ENCODE data around the gene VTN. TPM values are rescaled to one million over a fixed set of nuclear protein-coding genes. Genes with fewer than 3 reads are reported as not detected.

Gene VTN
- total RNA-seq, 1 donor from 2014 or later, result 2.7 TPM

DNA sequence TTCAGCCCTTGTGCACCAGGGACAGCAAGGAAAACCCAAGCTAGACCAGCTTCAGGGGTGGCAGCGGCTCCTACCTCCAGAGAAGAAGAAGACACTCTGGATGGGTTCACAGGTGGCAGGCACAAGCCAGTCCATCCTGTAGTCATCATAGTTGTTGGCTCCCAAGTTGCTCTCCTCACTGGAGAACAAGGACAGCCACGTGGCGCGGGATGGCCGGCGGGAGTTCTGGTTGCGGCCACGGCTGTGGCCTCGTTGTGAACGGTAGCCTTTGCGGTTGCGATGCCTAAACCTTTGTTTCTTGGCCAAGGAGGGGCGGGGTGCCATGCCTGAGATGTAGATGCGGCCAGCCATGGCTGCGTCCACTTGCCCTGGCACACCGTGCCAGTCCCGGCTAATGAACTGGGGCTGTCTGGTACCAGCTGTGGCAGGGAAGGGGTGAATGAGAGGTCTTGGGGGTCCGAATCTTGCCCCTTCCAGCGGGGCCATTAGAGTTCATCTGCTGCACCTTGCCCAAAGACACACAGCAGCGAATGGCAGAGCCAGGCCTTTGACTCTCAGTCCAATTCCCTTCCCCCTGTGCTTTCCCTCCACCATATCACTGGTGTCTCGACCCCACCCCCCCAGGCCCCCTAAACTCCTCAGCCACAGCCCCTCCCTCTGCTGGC lies 2.3 kb downstream of the VTN start:
- peaks cover under 1% of the 10 kb centered on the region for H3K79me2 ChIP-seq (ENCODE audit: insufficient read depth, low read length)
- peaks cover 16% of the 10 kb centered on the region for H3K4me1 ChIP-seq (ENCODE audit: insufficient read depth, low read length)
- no peak overlapping the region for H3K9ac ChIP-seq (ENCODE audit: low read length)
- H3K4me3 ChIP-seq (ENCODE audit: insufficient read depth, low read depth, low read length), result no peak overlapping the region
- H3K9me3 ChIP-seq (ENCODE audit: insufficient read depth, low read depth, low read length), result no peaks in the 10 kb centered on the region
- peaks cover 6% of the 10 kb centered on the region for H4K20me1 ChIP-seq (ENCODE audit: insufficient read depth, low read length)
- Mint-ChIP-seq H3K27ac (ENCODE audit: unreplicated experiment) (no peak overlapping the region), H3K4me1 (ENCODE audit: low read depth, unreplicated experiment) (peaks cover 11% of the 10 kb centered on the region), H3K4me3 (ENCODE audit: unreplicated experiment) (no peak overlapping the region), H3K36me3 (ENCODE audit: low read depth, unreplicated experiment) (peaks cover 3% of the 10 kb centered on the region), H3K27me3 (ENCODE audit: low read depth, unreplicated experiment) (no peaks in the 10 kb centered on the region), H3K9me3 (ENCODE audit: unreplicated experiment) (no peaks in the 10 kb centered on the region)
- H3K36me3 ChIP-seq (ENCODE audit: insufficient read depth, low read length), result peaks cover under 1% of the 10 kb centered on the region
- TF ChIP-seq EZH2 (IDR thresholded peaks at IDR 0.05; ENCODE audit: insufficient read depth, low read length), result no peak
- TF ChIP-seq, protein P1, sequence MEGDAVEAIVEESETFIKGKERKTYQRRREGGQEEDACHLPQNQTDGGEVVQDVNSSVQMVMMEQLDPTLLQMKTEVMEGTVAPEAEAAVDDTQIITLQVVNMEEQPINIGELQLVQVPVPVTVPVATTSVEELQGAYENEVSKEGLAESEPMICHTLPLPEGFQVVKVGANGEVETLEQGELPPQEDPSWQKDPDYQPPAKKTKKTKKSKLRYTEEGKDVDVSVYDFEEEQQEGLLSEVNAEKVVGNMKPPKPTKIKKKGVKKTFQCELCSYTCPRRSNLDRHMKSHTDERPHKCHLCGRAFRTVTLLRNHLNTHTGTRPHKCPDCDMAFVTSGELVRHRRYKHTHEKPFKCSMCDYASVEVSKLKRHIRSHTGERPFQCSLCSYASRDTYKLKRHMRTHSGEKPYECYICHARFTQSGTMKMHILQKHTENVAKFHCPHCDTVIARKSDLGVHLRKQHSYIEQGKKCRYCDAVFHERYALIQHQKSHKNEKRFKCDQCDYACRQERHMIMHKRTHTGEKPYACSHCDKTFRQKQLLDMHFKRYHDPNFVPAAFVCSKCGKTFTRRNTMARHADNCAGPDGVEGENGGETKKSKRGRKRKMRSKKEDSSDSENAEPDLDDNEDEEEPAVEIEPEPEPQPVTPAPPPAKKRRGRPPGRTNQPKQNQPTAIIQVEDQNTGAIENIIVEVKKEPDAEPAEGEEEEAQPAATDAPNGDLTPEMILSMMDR (IDR thresholded peaks at IDR 0.05; ENCODE audit: insufficient read depth, low read depth, low read length), result no peak
- H3K4me2 ChIP-seq (ENCODE audit: low read length), result no peak overlapping the region
- H3K27me3 ChIP-seq (ENCODE audit: insufficient read depth, low read length), result no peaks in the 10 kb centered on the region
- no peak overlapping the region for H2AFZ ChIP-seq (ENCODE audit: low read depth, low read length)
- no peak for FAIRE-seq
- no peak overlapping the region for H3K27ac ChIP-seq (ENCODE audit: low read depth, low read length)
- no peak for DNase-seq (ENCODE audit: low read depth)

DNA sequence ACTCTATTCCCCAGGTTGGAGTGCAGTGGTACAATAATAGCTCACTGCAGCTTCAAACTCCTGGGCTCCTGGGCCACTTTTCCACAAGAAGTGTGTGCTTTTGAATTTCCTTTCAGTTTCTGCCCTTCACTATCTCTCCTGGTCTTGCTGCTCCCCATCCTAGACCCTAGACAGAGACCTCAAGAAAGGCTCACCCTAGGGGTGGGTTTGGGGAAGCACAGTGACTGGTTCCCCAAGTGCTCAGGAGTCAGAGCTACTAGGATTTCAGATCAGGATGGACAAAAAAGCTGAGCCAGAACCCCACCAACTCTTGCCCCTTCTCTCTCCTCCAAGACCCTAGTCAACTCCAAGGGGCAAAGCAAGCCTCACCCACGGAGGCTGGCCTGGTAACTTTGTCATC lies 3.5 kb downstream of the VTN start:
- peaks cover 8% of the 10 kb centered on the region for H3K4me1 ChIP-seq (ENCODE audit: insufficient read depth, low read length)
- peaks cover 10% of the 10 kb centered on the region for H3K4me1 Mint-ChIP-seq (ENCODE audit: low read depth, unreplicated experiment)
- H2AFZ ChIP-seq (ENCODE audit: low read depth, low read length), result no peak overlapping the region
- no peak for DNase-seq (ENCODE audit: low read depth)
- no peak overlapping the region for H3K4me3 Mint-ChIP-seq (ENCODE audit: unreplicated experiment)
- no peak overlapping the region for H3K27ac Mint-ChIP-seq (ENCODE audit: unreplicated experiment)
- TF ChIP-seq, protein P1 (IDR thresholded peaks at IDR 0.05; ENCODE audit: insufficient read depth, low read depth, low read length), result no peak
- no peak for TF ChIP-seq EZH2 (IDR thresholded peaks at IDR 0.05; ENCODE audit: insufficient read depth, low read length)
- no peaks in the 10 kb centered on the region for H4K20me1 ChIP-seq (ENCODE audit: insufficient read depth, low read length)
- H3K27ac ChIP-seq (ENCODE audit: low read depth, low read length), result no peak overlapping the region
- H3K4me3 ChIP-seq (ENCODE audit: insufficient read depth, low read depth, low read length), result no peak overlapping the region
- H3K36me3 ChIP-seq (ENCODE audit: insufficient read depth, low read length), result peaks cover 9% of the 10 kb centered on the region
- no peaks in the 10 kb centered on the region for H3K9me3 ChIP-seq (ENCODE audit: insufficient read depth, low read depth, low read length)
- no peak overlapping the region for H3K9ac ChIP-seq (ENCODE audit: low read length)
- peaks cover 4% of the 10 kb centered on the region for H3K36me3 Mint-ChIP-seq (ENCODE audit: low read depth, unreplicated experiment)
- H3K9me3 Mint-ChIP-seq (ENCODE audit: unreplicated experiment), result no peaks in the 10 kb centered on the region
- no peaks in the 10 kb centered on the region for H3K79me2 ChIP-seq (ENCODE audit: insufficient read depth, low read length)
- no peaks in the 10 kb centered on the region for H3K27me3 Mint-ChIP-seq (ENCODE audit: low read depth, unreplicated experiment)
- no peaks in the 10 kb centered on the region for H3K27me3 ChIP-seq (ENCODE audit: insufficient read depth, low read length)
- H3K4me2 ChIP-seq (ENCODE audit: low read length), result no peak overlapping the region
- FAIRE-seq, result no peak

DNA sequence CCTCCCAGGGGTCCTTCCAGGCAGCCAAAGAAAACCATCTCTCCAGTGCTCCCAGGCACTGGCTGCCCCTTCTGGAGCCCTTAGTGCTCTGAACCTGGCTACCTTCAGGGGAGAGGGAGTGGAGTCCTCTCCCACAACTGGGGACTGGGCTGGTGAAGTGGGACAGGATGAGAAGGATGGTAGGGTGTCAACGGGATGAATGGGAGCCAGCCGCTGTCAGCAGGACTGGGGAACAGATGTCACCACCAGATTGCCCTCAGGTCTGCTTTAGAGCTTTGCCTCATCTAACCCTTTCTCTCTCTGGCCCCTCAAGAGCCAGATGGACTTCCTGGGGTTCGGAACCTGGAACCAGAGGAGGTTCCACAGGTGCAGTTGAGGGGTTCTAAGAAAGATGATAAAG lies 4.6 kb downstream of the VTN start:
- no peak for DNase-seq (ENCODE audit: low read depth)
- H3K27ac ChIP-seq (ENCODE audit: low read depth, low read length), result no peak overlapping the region
- H3K79me2 ChIP-seq (ENCODE audit: insufficient read depth, low read length), result no peaks in the 10 kb centered on the region
- Mint-ChIP-seq H3K36me3 (ENCODE audit: low read depth, unreplicated experiment) (peaks cover 7% of the 10 kb centered on the region), H3K27ac (ENCODE audit: unreplicated experiment) (no peak overlapping the region), H3K4me3 (ENCODE audit: unreplicated experiment) (no peak overlapping the region), H3K27me3 (ENCODE audit: low read depth, unreplicated experiment) (no peaks in the 10 kb centered on the region), H3K9me3 (ENCODE audit: unreplicated experiment) (no peaks in the 10 kb centered on the region), H3K4me1 (ENCODE audit: low read depth, unreplicated experiment) (peaks cover 9% of the 10 kb centered on the region)
- TF ChIP-seq EZH2 (IDR thresholded peaks at IDR 0.05; ENCODE audit: insufficient read depth, low read length), result no peak
- TF ChIP-seq, protein P1 (IDR thresholded peaks at IDR 0.05; ENCODE audit: insufficient read depth, low read depth, low read length), result no peak
- H4K20me1 ChIP-seq (ENCODE audit: insufficient read depth, low read length), result no peaks in the 10 kb centered on the region
- H3K4me3 ChIP-seq (ENCODE audit: insufficient read depth, low read depth, low read length), result no peak overlapping the region
- peaks cover 1% of the 10 kb centered on the region for H3K4me1 ChIP-seq (ENCODE audit: insufficient read depth, low read length)
- no peak overlapping the region for H2AFZ ChIP-seq (ENCODE audit: low read depth, low read length)
- no peak overlapping the region for H3K9ac ChIP-seq (ENCODE audit: low read length)
- FAIRE-seq, result no peak
- H3K36me3 ChIP-seq (ENCODE audit: insufficient read depth, low read length), result peaks cover 15% of the 10 kb centered on the region
- no peak overlapping the region for H3K4me2 ChIP-seq (ENCODE audit: low read length)
- no peaks in the 10 kb centered on the region for H3K9me3 ChIP-seq (ENCODE audit: insufficient read depth, low read depth, low read length)
- H3K27me3 ChIP-seq (ENCODE audit: insufficient read depth, low read length), result no peaks in the 10 kb centered on the region
